GM19468 (cell line): Measurements from ENCODE around the gene TBX21.

ENCODE experiments used
- ATAC-seq: cut with Tn5 transposase; IDR thresholded peaks from one replicate; pipeline ENCODE4 v1.9.1; 2021; ENCODE audit warnings: mild to moderate bottlenecking, moderate library complexity, moderate number of reproducible peaks; ENCODE audit not compliant: unreplicated experiment; ENCODE audit errors: extremely low read depth

TBX21 gene

DNA sequence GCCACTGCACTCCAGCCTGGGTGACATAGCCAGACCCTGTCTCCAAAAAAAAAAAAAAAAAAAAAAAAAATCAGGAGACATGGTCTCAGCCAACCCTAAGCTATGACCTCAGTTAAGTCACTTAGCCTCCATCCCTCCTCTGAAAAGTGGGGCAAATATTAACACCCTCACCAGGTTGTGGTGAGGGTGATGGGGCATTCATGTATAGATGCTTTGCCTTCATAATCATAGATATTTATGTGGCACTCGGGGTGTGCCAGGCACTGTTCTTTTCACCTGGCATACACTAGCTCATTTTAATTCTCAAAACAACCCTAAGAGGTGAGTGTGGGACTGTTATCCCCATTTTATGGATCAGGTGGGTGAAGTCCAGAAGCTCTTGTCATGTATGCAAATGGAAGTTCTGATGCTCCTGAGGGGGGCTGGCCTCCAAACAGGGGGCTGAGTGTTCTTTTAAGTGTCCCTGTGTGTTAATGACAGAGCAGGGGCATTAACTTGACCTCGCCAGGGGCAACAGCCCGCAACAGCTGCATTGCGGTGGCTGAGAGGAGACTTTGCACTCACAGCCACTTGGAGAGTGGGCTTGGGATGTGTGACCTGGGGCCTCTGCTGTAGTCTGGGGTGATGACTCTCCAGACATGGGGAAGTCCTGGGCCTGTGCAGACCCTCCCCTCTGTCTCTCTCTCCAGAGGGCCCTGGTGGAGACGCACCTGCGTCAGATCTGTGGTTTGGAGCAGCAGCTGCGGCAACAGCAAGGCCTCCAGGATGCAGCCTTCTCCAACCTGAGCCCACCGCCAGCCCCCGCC, 34.9 kb upstream of the TBX21 start:
- ATAC-seq: no peak

DNA sequence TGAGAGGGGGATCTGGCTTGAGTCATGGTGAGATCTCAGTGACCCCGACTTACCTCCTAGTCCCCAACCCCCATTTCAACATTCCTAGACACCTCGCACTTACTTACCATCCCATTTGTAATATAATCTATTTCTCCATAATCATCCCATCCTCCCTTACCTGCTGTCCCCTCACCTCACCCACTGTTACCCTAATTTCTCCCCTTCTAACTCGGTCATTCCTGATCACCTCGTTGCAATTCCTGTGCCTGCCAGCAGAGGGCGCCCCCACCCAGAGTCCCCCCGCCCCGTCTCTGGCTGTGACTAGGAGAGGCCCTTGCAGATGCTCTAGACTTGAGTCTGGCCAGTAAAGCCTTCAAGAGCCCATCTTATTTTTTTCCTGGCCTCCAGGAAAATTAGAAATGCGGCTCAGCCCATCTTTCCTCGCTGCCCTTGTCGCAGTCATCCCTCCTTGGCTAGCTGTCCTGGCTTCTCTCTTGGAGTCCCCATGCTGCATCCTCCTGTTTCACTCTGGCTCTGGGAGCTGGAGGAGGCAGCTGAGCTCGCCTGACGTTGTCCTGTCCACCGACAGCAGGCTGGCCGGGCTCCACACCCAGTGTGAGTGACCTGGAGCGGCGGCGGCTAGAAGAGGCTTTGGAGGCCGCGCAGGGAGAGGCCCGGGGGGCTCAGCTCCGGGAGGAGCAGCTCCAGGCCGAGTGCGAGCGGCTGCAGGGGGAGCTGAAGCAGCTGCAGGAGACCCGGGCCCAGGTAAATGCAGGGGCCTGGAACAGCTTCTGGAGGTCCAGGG, 34.1 kb upstream of the TBX21 start:
- ATAC-seq: no peak

DNA sequence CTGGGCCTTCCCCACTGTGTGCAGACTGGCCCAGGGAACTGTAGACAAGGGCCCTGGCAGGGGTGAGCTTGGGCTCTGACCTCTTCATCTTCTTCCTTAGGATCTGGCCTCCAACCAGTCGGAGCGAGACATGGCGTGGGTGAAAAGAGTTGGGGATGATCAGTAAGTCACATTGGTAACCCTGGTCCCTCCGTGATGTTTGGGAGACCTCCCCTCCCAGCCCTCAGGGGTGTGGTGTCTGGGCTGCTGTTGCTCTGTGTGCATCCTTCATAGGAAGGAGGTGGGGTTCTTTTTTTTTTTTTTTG, 33.5 kb upstream of the TBX21 start:
- ATAC-seq: no peak

DNA sequence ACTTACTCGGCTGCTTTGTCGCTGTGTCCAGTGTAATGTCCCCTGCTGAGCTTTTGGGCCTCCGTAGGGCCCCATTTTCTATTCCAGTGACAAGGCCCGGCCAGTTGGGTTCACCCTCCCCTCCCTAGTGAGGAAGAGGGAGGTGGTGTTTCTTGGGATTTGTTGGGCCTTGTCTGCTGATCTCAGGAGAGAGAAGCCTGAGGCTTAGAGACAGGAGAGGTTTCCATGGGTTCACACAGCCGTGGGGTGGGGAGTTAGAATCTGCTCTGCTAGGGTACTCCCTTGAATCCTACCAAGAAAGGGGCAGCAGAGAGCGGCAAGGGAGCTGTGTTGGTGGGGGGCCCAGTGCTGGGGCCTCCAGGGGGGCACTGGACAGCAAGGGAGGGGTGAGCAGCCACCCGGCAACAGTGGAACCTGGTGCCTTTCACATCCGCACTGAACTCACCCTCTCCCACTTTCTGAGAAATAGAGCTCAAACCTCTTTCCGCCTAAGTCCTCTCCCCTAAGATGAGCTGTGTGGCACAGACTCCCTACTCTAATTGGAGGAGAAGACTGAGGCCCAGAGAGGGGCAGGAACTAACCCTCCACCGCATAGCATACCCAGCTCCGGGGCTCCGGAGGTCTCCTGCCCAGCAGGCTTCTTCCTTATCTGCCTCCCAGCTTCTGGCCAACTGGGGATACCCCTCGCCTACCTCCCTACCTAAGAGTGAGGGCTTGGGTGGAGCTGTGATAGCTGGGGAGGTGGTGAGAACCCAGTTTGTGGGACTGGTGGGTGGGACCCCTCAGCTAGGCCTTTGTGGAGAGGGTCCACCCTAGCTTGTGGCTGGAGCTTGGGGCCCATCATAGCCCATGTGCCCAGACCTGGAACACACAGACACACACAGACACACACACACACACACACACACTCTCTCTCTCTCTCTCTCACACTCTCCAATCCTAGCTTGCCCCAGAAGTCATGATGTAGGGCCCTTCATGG, 32.3 kb upstream of the TBX21 start:
- ATAC-seq: no peak

DNA sequence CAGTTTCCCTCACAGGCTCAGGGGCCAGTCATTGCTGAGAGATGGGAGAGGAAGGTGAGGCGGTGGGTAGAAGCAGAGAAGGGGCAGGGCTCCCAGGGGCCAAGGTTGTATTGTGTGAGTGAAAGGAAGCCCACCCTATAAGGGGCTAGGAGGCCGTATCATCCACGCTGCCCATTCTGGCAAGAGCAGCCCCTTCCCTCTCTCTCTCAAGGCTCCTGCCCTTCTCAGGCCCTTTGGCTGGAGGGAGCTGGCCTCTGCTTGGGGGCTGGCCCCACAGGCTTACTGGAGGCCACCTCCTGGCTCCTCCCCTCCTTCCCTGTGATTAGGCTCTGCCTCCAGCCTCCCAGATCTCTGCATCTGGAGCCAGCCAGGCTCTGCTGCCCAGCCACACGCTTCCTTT, 31.4 kb upstream of the TBX21 start:
- no peak for ATAC-seq

DNA sequence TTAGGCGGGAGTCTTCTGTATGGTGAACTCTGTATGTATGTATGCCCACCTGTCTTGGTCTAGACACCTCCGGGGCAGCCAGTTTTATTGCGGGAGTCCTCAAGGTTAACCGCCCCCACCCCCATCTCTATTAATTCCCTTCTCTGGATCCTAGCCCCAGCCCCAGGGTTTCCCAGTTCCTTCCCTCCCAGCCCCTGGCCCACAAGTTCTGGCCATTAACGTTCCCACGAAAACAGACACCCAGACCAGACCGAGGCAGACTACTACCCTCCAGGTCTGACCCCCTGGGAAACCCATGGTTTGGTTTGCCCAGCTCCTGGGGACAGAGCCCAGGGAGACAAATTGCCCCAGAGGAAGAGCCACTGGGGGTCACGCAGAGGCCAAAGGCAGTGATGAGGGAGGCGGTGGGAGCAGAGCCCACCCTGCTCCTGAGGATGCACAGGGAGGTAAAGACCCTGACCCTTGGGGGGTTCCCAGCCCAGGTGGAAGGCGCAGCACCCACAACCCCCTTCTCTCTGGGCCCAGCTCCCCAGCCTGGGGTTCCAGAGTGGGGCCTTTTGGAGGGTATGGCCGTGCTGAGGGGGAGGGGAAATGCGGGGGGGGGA, 30.5 kb upstream of the TBX21 start:
- no peak for ATAC-seq

DNA sequence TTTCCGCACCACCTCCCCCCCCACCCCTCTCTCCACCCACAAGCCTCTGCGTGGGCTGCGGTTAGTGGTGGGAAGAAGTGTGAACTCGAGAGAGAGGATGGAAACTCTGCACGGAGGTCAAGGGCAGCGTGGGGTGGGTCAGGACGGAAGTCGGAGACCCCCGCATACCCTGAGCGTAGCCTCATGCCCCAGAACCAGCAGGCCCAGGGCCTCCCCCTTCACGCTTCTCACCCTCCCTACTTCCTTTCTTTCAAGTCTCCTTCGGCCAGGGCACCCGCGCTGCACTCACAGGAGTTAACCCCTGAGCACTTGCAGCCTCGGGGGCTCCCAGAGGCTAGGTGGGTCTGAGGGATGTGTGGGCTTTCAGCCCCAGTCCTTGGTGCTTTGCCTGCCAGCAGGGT, 29.8 kb upstream of the TBX21 start:
- no peak for ATAC-seq

DNA sequence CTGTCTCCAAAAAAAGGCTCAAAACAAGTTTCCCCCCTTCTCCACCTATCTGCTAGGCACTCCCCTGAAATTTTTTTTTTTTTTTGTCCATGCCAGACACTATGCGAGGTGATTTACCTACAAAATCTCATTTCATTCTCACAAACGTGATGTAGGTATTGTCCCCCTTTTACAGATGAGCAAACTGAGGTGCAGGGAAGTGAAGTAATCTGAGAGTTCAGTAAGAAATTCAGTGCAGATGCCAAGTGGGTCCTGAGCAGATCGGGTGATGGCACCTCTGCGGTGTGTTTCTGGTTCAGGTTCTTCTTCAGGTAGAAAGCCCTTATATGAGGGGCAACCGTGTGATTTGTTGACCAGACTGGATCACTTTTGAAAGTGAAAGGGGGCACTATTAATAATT, 29.4 kb upstream of the TBX21 start:
- ATAC-seq: no peak

DNA sequence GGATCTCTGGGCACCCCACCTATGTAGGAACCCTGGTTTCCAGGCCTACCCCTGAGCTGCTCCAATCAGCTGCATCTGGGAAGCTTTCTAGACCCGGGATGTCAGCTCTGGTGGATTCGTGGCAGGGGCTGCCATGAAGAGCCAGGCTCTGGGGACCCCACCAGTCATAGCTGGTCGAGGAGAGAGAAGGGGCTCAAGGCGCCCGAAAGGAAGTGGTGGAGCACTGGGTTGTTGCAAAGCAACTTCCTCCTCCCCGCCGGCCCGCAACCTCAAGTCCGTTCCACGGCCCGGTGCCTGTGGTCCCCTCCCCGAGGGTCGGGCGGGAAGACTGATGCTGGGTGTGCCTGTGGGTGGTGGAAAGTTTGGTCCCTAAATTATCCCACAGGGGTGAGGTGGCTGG, 28.9 kb upstream of the TBX21 start:
- no peak for ATAC-seq

DNA sequence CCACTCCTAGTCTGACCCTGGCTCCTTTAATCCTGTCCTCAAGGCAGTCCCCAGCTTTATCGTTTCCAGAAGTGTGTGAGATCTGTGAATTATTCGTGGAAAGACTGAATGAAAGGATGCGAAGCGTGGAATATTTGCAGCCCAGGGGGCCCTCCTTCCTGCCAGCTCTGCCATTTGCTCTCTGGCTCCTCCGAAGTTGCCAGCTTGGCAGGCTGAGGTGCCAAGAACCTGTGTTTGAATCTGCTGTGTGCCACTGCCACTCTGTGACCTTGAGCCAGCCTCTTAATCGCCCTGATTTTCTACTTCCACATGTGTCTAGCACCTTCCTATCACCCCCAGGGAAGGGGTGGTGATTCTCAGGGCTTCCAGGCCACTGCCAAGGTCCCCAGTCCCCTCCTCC, 28.3 kb upstream of the TBX21 start:
- ATAC-seq: no peak

DNA sequence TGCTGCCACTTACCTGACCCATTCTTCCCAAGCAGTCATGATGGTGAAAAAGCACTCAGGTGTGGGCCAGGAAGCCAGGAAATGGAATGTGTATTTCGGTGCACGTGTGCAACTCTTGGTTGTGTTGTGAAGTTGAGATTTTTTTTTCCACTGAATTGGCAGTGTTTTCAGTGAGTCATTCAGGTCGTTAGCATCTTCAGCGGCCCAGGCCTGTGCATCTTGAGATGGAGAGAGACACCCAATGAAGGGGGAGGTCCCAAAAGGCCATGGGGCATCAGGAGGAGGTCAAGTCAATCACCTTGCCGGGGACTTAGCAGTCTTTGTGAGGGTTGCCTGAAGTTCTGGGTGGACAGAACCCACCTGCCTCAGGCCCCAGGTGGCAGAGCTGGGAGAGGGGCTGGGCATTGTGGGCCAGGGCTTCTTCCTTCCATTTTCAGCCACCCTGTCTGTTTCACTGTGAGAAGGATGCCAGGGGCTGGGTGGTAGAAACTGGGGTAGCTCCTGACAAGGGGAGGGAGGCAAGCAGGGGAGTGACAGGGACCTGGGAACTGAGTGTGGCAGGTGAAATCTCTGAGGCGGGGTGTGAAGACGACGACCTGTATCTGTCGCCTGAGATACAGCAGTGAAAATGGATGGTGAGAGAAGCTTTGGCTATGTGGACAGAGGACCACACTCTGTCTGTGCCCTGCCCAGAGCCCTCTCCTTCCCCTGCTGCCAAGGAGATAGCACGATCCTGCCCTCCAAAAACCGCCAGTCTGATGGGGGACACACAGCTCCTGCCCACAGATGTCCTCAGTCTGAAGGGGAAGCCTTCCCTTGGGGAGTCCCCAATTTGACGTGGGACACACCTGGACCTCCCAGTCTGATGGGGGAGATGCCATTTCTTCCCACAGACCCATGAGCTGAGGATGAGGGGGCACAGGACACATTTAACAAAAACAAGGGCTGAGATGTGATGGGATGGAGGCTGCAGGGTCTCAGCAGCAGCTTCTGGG, 27.2 kb upstream of the TBX21 start:
- ATAC-seq: no peak

DNA sequence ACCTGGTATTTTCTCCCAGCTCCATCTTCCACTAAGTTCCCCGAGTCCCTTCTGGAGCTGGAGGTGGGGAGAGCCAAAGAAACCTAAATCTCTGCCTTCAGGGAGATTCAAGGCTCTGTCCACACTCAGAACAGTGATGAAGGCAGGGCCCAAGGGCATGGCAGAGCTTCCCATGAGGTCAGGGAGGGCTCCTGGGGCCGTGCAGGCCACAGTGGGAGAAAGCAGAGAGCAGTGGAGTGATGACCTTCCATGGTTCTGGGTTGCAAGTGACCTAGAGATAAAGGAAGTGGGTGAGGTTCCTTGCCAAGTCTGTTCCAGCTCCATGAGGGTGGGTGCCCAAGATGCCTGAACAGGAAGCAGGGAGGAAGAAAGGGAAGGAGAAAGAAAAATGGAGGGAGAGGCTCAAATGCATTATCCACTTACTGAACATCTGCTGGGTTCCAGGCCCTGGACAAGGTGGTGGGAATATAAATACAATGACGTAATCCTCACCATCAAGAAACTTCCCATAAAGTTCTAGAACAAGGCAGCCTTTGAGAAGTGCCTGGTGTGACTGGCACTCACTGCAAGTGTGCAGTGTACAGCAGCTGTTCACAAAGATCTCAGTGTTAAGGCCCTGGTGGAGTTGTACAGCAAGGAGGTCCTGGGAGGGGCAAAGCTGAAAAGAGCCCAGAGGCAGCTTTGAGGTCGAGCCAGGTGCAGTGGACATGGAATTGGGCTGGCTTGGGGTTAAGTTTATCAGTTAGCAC, 25.8 kb upstream of the TBX21 start:
- no peak for ATAC-seq

DNA sequence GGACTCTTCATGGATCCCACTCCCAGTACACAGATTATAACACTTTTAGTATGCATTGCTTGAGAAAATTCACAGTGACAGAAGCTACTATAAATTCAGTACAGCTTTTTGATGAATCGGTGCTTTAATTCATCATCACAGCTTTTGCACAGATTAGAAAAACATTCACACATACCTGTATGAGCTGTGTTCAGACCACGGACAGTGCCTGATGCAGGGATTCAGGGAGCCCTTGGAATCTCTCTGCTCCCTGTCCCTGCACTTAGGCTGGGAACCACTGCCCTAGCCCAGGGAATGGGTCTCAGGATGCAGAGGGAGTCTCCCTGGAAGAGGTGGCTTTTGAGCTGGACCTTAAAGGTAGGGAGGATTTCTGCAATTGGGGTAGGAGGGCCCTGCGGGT, 25.2 kb upstream of the TBX21 start:
- no peak for ATAC-seq

DNA sequence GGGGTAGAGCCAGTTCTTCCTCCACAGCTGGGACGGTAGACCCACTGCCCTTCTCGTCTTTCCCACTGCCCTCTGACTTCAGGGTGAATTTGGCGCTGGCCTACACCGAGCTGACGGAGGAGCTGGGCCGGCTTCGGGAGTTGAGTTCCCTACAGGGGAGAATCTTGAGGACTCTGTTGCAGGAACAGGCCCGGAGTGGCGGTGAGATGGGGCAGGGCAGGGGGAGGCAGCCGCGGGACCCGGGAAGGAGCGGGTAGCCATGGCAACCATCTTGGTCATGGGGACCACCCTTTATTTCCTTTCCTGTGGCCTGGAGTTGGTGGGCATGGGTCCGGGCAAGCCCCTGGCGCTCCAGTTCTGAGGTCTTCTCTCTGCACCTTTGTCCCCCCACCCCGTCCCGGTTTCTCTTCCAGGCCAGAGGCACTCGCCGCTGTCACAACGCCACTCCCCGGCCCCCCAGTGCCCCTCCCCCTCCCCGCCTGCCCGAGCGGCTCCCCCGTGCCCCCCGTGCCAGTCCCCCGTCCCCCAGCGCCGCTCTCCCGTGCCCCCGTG, 24.6 kb upstream of the TBX21 start:
- no peak for ATAC-seq

DNA sequence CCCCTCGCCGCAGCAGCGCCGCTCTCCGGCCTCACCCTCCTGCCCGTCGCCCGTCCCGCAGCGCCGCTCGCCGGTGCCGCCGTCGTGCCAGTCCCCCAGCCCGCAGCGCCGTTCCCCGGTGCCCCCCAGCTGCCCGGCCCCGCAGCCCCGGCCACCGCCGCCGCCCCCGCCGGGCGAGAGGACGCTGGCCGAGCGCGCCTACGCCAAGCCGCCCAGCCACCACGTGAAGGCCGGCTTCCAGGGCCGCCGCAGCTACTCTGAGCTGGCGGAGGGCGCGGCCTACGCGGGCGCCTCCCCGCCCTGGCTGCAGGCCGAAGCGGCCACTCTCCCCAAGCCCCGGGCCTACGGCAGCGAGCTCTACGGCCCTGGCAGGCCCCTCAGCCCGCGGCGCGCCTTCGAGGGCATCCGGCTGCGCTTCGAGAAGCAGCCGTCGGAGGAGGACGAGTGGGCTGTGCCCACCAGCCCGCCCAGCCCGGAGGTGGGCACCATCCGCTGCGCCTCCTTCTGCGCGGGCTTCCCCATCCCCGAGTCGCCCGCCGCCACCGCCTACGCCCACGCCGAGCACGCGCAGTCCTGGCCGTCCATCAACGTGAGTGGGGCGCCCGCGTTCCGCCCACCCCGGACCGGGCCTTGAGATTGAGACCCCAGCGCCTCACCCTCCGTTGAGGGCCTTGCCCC, 24.0 kb upstream of the TBX21 start:
- no peak for ATAC-seq

DNA sequence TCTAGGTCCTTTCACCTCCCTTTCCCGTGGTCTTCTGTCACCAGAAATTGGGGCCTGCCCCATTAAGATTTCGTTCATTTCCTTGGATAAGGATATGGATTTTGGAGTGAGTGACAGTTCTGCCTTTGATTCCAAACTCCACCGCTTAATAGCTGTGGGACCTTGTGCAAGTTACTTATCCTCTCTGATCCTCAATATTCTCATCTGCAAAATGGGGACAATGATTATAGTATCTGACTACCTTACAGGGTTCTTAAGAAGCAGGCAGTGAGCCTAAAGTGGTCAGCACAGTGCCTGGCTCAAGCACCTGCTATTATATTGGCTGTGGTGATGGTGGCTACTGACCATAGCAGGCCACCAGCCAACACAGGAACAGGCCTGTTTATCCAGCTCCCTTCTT, 23.4 kb upstream of the TBX21 start:
- ATAC-seq: no peak

DNA sequence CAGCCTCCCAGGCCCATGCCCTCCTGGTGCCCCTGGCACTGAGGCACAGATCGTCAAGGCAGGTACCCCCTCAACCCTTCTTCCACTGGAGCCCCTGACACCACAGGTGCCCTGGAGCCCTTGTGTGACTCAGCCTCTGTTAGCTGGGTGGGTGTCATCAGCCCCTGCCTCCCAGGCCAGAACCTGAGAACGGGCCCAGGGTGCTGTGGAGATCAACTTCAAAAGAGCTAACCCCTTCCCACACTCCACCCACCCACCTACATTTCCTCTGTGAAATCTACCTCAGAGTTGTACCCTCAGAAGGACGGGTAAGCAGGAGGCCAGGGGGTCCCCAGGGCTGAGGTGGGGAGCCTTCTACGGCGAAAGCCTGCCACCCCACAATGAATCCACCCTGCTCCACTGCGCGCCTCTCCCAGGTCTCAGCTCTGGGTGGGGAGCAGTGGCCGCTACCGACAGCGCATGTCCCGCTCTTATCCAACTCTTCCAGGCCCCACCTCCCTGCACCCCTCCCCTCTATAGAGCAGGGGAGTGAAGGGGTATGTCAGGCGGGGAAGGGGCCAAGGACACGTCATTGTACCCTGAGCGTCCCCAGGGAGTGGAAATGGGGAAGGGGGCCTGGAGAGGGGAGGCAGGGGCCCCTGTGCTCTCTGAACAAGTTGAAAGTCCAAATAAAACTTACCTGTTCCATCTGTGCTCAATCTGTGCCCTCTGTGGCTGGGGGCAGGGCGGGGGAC, 21.5 kb upstream of the TBX21 start:
- no peak for ATAC-seq
